Parathyroid adenoma (tissue), 2 donors: ENCODE results near the gene PRLH.

Experiments used
- H2AFZ ChIP-seq: fragments of 300-600 bp; sonication (generic); one replicate; pipeline ENCODE4 v1.7.0; 2017; ENCODE audit warnings: antibody characterized with exemption, mild to moderate bottlenecking
- H3K27ac ChIP-seq: fragments of 300-600 bp; sonication (generic); one replicate; pipeline ENCODE4 v1.7.0; 2017
- H3K27me3 ChIP-seq: fragments of 300-600 bp; sonication (generic); one replicate; pipeline ENCODE4 v1.7.0; 2017; ENCODE audit warnings: low read length; ENCODE audit not compliant: control insufficient read depth, insufficient read depth
- H3K36me3 ChIP-seq: fragments of 300-600 bp; sonication (generic); one replicate; pipeline ENCODE4 v1.7.0; 2017; ENCODE audit warnings: low read length; ENCODE audit not compliant: control insufficient read depth, insufficient read depth
- H3K4me1 ChIP-seq: fragments of 300-600 bp; sonication (generic); one replicate; pipeline ENCODE4 v1.7.0; 2017; ENCODE audit warnings: control low read depth
- H3K4me2 ChIP-seq: fragments of 300-600 bp; sonication (generic); one replicate; pipeline ENCODE4 v1.7.0; 2017; ENCODE audit warnings: low read length
- H3K4me3 ChIP-seq: fragments of 300-600 bp; sonication (generic); one replicate; pipeline ENCODE4 v1.7.0; 2017; ENCODE audit warnings: low read depth, low read length
- H3K79me2 ChIP-seq: fragments of 300-600 bp; sonication (generic); one replicate; pipeline ENCODE4 v1.7.0; 2017; ENCODE audit warnings: control low read depth
- H3K9ac ChIP-seq: fragments of 300-600 bp; sonication (generic); one replicate; pipeline ENCODE4 v1.7.0; 2017; ENCODE audit warnings: mild to moderate bottlenecking
- H3K9me3 ChIP-seq: fragments of 300-600 bp; sonication (generic); one replicate; pipeline ENCODE4 v1.7.0; 2017; ENCODE audit warnings: low read length; ENCODE audit not compliant: control insufficient read depth
- CTCF ChIP-seq: fragments of 300-600 bp; sonication (generic); IDR thresholded peaks from one replicate; pipeline ENCODE4 v1.7.0; 2017; ENCODE audit warnings: antibody characterized with exemption, mild to moderate bottlenecking
- donor health status: primary hyperparathyroidism.

The PRLH gene

DNA sequence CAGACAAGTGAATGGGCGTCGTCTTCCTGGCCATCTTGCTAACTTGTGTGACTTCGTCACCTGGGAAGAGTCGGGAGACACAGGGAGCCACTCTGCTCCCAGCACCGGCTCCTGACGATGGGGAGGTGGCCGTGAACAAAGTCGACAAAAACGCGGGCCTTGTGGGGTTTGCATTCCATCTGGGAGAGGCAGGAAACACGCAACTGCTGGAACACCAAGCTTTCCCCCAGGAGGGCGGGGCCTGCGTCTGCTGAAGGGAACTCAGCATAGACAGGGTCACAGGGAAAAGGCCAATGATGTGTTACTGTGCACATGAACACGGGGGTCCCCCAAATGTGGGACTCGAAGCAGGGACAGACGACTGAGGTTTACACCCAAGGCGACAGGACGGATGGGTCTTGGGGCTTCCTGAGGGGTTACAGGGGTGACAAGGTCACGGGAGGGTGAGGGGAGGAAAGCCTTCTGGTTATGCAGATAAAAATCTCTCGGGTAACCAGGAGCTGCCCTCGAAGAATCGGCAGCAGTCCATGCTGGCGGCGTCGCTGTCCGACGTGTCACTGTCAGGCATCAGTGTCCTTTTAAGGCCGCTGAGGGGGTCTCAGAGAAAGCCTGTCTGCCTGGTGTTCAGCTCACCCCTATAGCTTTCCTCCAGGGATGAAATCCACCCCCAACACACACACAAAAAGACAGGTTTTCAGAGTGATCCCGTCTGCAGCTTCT is 28.2 kb upstream of the PRLH start:
- H3K4me3 ChIP-seq, result no peak overlapping the region
- no peak overlapping the region for H3K4me2 ChIP-seq
- TF ChIP-seq CTCF, result no peak
- no peaks in the 10 kb centered on the region for H3K36me3 ChIP-seq
- no peaks in the 10 kb centered on the region for H3K27me3 ChIP-seq
- H3K79me2 ChIP-seq, result no peaks in the 10 kb centered on the region
- H3K9me3 ChIP-seq, result no peaks in the 10 kb centered on the region
- H2AFZ ChIP-seq, result no peak overlapping the region
- no peaks in the 10 kb centered on the region for H3K4me1 ChIP-seq
- no peak overlapping the region for H3K27ac ChIP-seq
- no peak overlapping the region for H3K9ac ChIP-seq

DNA sequence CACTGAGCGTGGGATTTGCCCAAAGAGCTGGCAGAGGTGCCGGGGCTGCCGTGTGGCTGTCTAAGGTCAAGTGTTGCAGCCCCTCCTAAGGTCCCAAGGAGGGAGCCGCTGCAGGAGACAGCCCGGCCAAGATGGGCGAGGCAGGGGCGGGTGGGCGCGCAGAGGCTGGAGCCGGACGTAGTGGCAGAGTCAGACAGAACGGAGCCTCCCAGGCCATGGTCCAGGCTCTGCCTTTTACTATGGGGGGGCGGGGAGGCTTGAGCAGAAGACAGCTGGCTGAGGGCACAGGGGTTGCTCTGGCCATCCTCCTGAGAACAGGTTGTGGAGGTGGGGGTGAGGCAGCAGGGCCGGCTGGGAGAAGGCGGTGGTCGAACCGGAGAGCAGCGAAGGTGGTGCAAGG is 27.5 kb upstream of the PRLH start:
- no peak overlapping the region for H3K4me3 ChIP-seq
- H3K27ac ChIP-seq, result no peak overlapping the region
- H3K79me2 ChIP-seq, result no peaks in the 10 kb centered on the region
- no peaks in the 10 kb centered on the region for H3K4me1 ChIP-seq
- no peaks in the 10 kb centered on the region for H3K9me3 ChIP-seq
- H3K27me3 ChIP-seq, result no peaks in the 10 kb centered on the region
- H3K36me3 ChIP-seq, result no peaks in the 10 kb centered on the region
- H3K9ac ChIP-seq, result no peak overlapping the region
- no peak overlapping the region for H3K4me2 ChIP-seq
- H2AFZ ChIP-seq, result no peak overlapping the region
- no peak for TF ChIP-seq CTCF

DNA sequence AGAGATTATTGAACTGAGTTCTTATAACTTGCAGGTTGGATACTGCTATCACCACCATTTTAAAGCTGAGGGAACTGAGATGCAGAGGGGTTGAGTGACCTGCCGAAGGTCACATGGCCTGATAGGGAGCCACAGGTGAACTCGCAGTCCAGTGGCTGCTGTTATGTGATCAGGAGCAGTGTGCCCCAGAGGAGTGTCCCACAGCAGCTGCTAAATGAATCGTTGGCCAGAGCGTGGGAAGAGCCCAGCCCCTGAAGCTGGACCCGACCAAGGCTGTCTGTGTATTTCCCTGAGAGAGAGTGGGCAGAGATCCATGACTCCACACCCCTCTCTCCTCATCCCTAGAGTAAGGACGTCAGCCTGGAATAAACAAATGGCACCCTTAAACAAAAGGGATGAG is 26.7 kb upstream of the PRLH start:
- Histone ChIP-seq H3K4me1 (no peaks in the 10 kb centered on the region), H3K9me3 (no peaks in the 10 kb centered on the region), H2AFZ (no peak overlapping the region), H3K4me3 (no peak overlapping the region), H3K27me3 (no peaks in the 10 kb centered on the region), H3K79me2 (no peaks in the 10 kb centered on the region), H3K36me3 (no peaks in the 10 kb centered on the region), H3K27ac (no peak overlapping the region), H3K9ac (no peak overlapping the region), H3K4me2 (no peak overlapping the region)
- TF ChIP-seq CTCF, result no peak

DNA sequence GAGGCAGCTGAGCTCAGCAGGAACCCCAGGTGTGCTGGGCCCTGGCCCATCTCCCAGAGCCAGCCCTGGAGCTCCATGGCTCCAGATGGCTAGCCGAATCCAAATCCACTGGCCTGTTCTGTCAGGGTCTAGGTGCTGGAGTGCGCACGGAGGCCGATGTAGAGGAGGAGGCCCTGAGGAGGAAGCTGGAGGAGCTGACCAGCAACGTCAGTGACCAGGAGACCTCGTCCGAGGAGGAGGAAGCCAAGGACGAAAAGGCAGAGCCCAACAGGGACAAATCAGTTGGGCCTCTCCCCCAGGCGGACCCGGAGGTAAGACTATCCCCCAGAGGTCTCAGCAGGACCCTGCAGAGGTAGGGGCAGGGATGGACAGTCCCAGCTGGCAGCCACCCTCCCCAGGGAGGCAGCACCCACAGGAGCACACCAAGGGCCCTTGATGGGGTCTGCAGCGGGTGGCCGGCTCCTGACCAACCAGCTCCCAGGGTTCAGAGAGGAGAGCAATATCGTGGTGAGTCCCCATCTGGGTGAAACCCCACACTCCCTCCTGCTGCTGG is 26.1 kb upstream of the PRLH start:
- H3K36me3 ChIP-seq, result no peaks in the 10 kb centered on the region
- no peak overlapping the region for H3K9ac ChIP-seq
- no peaks in the 10 kb centered on the region for H3K4me1 ChIP-seq
- no peaks in the 10 kb centered on the region for H3K27me3 ChIP-seq
- no peaks in the 10 kb centered on the region for H3K9me3 ChIP-seq
- no peak for TF ChIP-seq CTCF
- no peak overlapping the region for H3K27ac ChIP-seq
- H3K4me3 ChIP-seq, result no peak overlapping the region
- H2AFZ ChIP-seq, result no peak overlapping the region
- H3K79me2 ChIP-seq, result no peaks in the 10 kb centered on the region
- H3K4me2 ChIP-seq, result no peak overlapping the region

DNA sequence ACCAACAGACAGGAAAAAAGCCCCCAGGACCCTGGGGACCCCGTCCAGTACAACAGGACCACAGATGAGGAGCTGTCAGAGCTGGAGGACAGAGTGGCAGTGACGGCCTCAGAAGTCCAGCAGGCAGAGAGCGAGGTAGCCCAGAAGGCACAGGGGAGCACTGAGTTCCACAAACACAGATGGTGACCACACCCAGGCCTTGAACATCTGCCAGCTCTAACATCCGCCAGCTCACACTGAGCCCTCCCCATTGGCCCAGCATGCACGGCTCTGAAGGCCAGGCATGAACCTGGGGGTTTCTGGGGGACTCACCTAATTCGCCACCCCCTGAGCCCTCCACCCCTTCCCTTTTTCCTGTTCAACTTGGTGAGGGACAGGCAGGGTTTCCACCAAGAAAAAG is 25.6 kb upstream of the PRLH start:
- H3K4me2 ChIP-seq, result no peak overlapping the region

More for the DNA sequence above, 25.6 kb upstream of the PRLH start:
- no peak for TF ChIP-seq CTCF
- H3K79me2 ChIP-seq, result no peaks in the 10 kb centered on the region
- H3K4me3 ChIP-seq, result no peak overlapping the region
- H2AFZ ChIP-seq, result no peak overlapping the region
- no peaks in the 10 kb centered on the region for H3K36me3 ChIP-seq
- no peak overlapping the region for H3K27ac ChIP-seq
- no peaks in the 10 kb centered on the region for H3K27me3 ChIP-seq
- H3K9ac ChIP-seq, result no peak overlapping the region
- H3K4me1 ChIP-seq, result no peaks in the 10 kb centered on the region
- H3K9me3 ChIP-seq, result no peaks in the 10 kb centered on the region
